Right renal pelvis (tissue), 4 donors: Measurements from ENCODE around the gene LDB3. TPM values are rescaled to one million over a fixed set of nuclear protein-coding genes. Genes with fewer than 3 reads are reported as not detected.
A peak's percentile ranks its signal among the peaks of the same experiment; 100 is the strongest.

Experiments
- DNase-seq, 4 donors: peaks; one replicate each; pipeline ENCODE4 v3.0.0-alpha.2; 2013; ENCODE audit warnings: low read depth in 4 of 4, low spot score in 3 of 4, missing footprints in 1 of 4
- polyA plus RNA-seq, 4 donors: library from polyadenylated mRNA; unstranded; fragments of 120-200 nt; gene quantifications; one replicate each; pipeline ENCODE4 v1.2.1, GENCODE V29; 2013; ENCODE audit not compliant: insufficient read length in 4 of 4

Gene LDB3
- polyA plus RNA-seq, 4 donors: 0.92 to 1.1 (median 1.0) TPM

GRCh38 chr10:86700851-86701617 is 32.7 kb downstream of the LDB3 start:
- no peak for DNase-seq

- no peak for DNase-seq
Measured at GRCh38 chr10:86703176-86703575, 34.9 kb downstream of the LDB3 start.

- no peak for DNase-seq
Measured at GRCh38 chr10:86705139-86705538, 36.8 kb downstream of the LDB3 start.

- no peak for DNase-seq
Measured at GRCh38 chr10:86705905-86706304, 37.6 kb downstream of the LDB3 start.

GRCh38 chr10:86706401-86706841 is 38.1 kb downstream of the LDB3 start:
- DNase-seq: no peak

- no peak for DNase-seq
Measured at GRCh38 chr10:86706977-86707376, 38.7 kb downstream of the LDB3 start.

- no peak for DNase-seq
Measured at GRCh38 chr10:86707505-86707904, 39.2 kb downstream of the LDB3 start.

GRCh38 chr10:86708068-86708782 is 39.9 kb downstream of the LDB3 start:
- DNase-seq: no peak

- no peak for DNase-seq
Measured at GRCh38 chr10:86708783-86709380, 40.6 kb downstream of the LDB3 start.

- DNase-seq: no peak
Measured at GRCh38 chr10:86709396-86710185, 41.3 kb downstream of the LDB3 start.

- DNase-seq: peak; percentile 79 to 85 (median 82)
Measured at GRCh38 chr10:86710987-86711512, 42.7 kb downstream of the LDB3 start.

- peak; percentile 36 to 63 (median 50) for DNase-seq
Measured at GRCh38 chr10:86711513-86712316, 43.4 kb downstream of the LDB3 start.

GRCh38 chr10:86712317-86712707 is 44.0 kb downstream of the LDB3 start:
- DNase-seq: no peak

GRCh38 chr10:86715156-86715795 is 47.0 kb downstream of the LDB3 start:
- DNase-seq: no peak

GRCh38 chr10:86715836-86716235 is 47.5 kb downstream of the LDB3 start:
- DNase-seq: no peak

- no peak for DNase-seq
Measured at GRCh38 chr10:86716466-86716865, 48.2 kb downstream of the LDB3 start.

GRCh38 chr10:86718556-86718955 is 50.2 kb downstream of the LDB3 start:
- no peak for DNase-seq

GRCh38 chr10:86721232-86721631 is 52.9 kb downstream of the LDB3 start:
- DNase-seq: no peak

GRCh38 chr10:86723009-86723408 is 54.7 kb downstream of the LDB3 start:
- DNase-seq: no peak
